MM.1S (cell line): Measurements from ENCODE around the gene AP1G1.
"Not testable (repeated sequence)": the region's sequence is repeated elsewhere in the genome, so short reads cannot be mapped to it uniquely, and the experiment has no call there.

Source experiments
- DNase-seq: peaks from one replicate; pipeline ENCODE4 v3.0.0-alpha.2; 2015
- H2AFZ ChIP-seq: fragments of 300-600 bp; sonication (generic); 2 replicates; pipeline ENCODE4 v1.6.0; 2016; ENCODE audit warnings: antibody characterized with exemption, low read length
- H3F3A ChIP-seq: fragments of 300-600 bp; sonication (generic); 2 replicates; pipeline ENCODE4 v1.6.1; 2016; ENCODE audit warnings: mild to moderate bottlenecking, antibody characterized with exemption, low read length, moderate library complexity, mixed read lengths; ENCODE audit not compliant: insufficient read depth
- H3K27ac ChIP-seq: fragments of 300-600 bp; sonication (generic); 2 replicates; pipeline ENCODE4 v1.5.1; 2016; ENCODE audit warnings: mild to moderate bottlenecking, low read length
- H3K27me3 ChIP-seq: fragments of 300-600 bp; sonication (generic); replicated peaks from 2 replicates; pipeline ENCODE4 v1.6.0; 2016; ENCODE audit warnings: low read length; ENCODE audit not compliant: insufficient read depth
- H3K36me3 ChIP-seq: fragments of 300-600 bp; sonication (generic); replicated peaks from 2 replicates; pipeline ENCODE4 v1.6.1; 2016; ENCODE audit warnings: mild to moderate bottlenecking, low read length, mixed read lengths; ENCODE audit not compliant: insufficient read depth
- H3K4me1 ChIP-seq: fragments of 300-600 bp; sonication (generic); 2 replicates; pipeline ENCODE4 v1.6.1; 2016; ENCODE audit warnings: low read length, mixed read lengths
- H3K4me2 ChIP-seq: fragments of 300-600 bp; sonication (generic); 2 replicates; pipeline ENCODE4 v1.6.0; 2016; ENCODE audit warnings: low read depth, low read length
- H3K4me3 ChIP-seq: fragments of 300-600 bp; sonication (generic); 2 replicates; pipeline ENCODE4 v1.5.1; 2016; ENCODE audit warnings: low read length, mixed read lengths
- H3K79me2 ChIP-seq: fragments of 300-600 bp; sonication (generic); 2 replicates; pipeline ENCODE4 v1.6.1; 2016; ENCODE audit warnings: mixed run types, low read length, mixed read lengths
- H3K9ac ChIP-seq: fragments of 300-600 bp; sonication (generic); 2 replicates; pipeline ENCODE4 v1.6.1; 2016; ENCODE audit warnings: low read length, mixed read lengths
- H3K9me2 ChIP-seq: fragments of 300-600 bp; sonication (generic); replicated peaks from 2 replicates; pipeline ENCODE4 v1.6.1; 2016; ENCODE audit warnings: mild to moderate bottlenecking, low read length, mixed read lengths; ENCODE audit not compliant: insufficient read depth
- H3K9me3 ChIP-seq: fragments of 300-600 bp; sonication (generic); replicated peaks from 2 replicates; pipeline ENCODE4 v1.6.1; 2016; ENCODE audit warnings: mild to moderate bottlenecking, low read length, mixed read lengths; ENCODE audit not compliant: insufficient read depth
- H4K20me1 ChIP-seq: fragments of 300-600 bp; sonication (generic); 2 replicates; pipeline ENCODE4 v1.6.1; 2016; ENCODE audit warnings: mild to moderate bottlenecking, low read length, moderate library complexity, mixed read lengths; ENCODE audit not compliant: insufficient read depth
- EZH2 ChIP-seq: fragments of 300-600 bp; sonication (generic); optimal IDR thresholded peaks from 2 replicates; pipeline ENCODE3; 2017; ENCODE audit warnings: low read depth, mild to moderate bottlenecking, antibody characterized with exemption, low read length, mixed read lengths
- EZH2phosphoT487 ChIP-seq: fragments of 300-600 bp; sonication (generic); IDR thresholded peaks from 2 replicates; pipeline ENCODE4 v1.6.1; 2018; ENCODE audit warnings: antibody characterized with exemption, low read length
- TF ChIP-seq, protein P1 (sequence below): fragments of 300-600 bp; sonication (generic); IDR thresholded peaks from 2 replicates; pipeline ENCODE4 v1.5.1; 2016; ENCODE audit warnings: antibody characterized with exemption, low read length, mixed read lengths

Gene AP1G1

DNA sequence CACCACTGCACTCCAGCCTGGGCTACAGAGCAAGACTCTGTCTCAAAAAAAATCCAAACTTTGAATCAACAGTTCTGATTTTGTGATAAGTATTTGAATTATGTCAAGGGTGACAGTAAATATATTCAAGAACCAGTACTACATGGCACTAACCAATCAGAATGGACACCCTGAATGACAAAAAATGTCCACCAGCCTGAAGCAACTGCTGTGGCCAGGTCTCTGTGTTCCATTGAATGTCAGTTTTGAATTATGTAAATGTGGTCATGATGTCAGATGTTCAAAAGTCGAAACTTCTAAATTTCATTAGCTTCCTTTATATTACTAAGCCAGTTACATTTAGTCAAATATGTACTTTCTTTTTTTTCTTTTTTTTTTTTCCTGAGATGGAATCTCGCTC lies 21.7 kb upstream of the AP1G1 start:
- H3K27me3 ChIP-seq: no peaks in the 10 kb centered on the region
- no peak for DNase-seq
- no peaks in the 10 kb centered on the region for H3F3A ChIP-seq
- H3K9me3 ChIP-seq: no peaks in the 10 kb centered on the region
- H4K20me1 ChIP-seq: no peaks in the 10 kb centered on the region
- H3K9ac ChIP-seq: no peak overlapping the region
- H2AFZ ChIP-seq: no peak overlapping the region
- H3K4me2 ChIP-seq: no peak overlapping the region
- TF ChIP-seq EZH2 (no peak), EZH2phosphoT487 (no peak)
- TF ChIP-seq, protein P1, sequence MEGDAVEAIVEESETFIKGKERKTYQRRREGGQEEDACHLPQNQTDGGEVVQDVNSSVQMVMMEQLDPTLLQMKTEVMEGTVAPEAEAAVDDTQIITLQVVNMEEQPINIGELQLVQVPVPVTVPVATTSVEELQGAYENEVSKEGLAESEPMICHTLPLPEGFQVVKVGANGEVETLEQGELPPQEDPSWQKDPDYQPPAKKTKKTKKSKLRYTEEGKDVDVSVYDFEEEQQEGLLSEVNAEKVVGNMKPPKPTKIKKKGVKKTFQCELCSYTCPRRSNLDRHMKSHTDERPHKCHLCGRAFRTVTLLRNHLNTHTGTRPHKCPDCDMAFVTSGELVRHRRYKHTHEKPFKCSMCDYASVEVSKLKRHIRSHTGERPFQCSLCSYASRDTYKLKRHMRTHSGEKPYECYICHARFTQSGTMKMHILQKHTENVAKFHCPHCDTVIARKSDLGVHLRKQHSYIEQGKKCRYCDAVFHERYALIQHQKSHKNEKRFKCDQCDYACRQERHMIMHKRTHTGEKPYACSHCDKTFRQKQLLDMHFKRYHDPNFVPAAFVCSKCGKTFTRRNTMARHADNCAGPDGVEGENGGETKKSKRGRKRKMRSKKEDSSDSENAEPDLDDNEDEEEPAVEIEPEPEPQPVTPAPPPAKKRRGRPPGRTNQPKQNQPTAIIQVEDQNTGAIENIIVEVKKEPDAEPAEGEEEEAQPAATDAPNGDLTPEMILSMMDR: no peak
- no peak overlapping the region for H3K4me3 ChIP-seq
- H3K79me2 ChIP-seq: no peaks in the 10 kb centered on the region
- no peak overlapping the region for H3K27ac ChIP-seq
- H3K4me1 ChIP-seq: no peaks in the 10 kb centered on the region
- H3K9me2 ChIP-seq: no peaks in the 10 kb centered on the region
- H3K36me3 ChIP-seq: no peaks in the 10 kb centered on the region

DNA sequence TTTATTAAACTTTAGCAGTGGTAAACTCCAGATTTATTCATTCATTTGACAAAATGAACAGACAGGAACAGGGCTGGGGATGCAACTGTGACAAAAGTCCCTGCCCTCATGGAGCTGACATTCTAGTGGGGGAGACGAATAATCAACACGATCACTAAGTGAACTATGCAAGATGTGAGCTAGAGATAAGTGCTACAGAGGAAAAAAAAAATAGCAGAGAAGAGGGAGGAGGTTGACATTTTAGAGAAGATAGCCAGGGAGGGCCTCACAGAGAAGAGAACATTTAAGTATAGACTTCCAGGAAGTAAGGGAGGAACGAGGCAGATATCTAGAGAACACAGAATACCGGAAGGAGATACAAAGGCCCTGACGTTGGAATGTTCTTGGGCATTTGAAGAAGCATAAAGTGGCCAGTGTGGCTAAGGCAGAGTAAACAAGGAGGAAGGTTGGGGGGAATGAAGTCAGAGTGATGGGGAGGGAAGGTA lies 17.9 kb upstream of the AP1G1 start:
- no peaks in the 10 kb centered on the region for H3K79me2 ChIP-seq
- no peak for TF ChIP-seq EZH2phosphoT487
- H3K27me3 ChIP-seq: no peaks in the 10 kb centered on the region
- no peaks in the 10 kb centered on the region for H3K36me3 ChIP-seq
- DNase-seq: no peak
- no peak overlapping the region for H3K4me3 ChIP-seq
- H3F3A ChIP-seq: no peaks in the 10 kb centered on the region
- H3K9me3 ChIP-seq: no peaks in the 10 kb centered on the region
- H3K4me1 ChIP-seq: no peaks in the 10 kb centered on the region
- no peak overlapping the region for H3K9ac ChIP-seq
- H3K27ac ChIP-seq: no peak overlapping the region
- H2AFZ ChIP-seq: no peak overlapping the region
- no peaks in the 10 kb centered on the region for H3K9me2 ChIP-seq
- H4K20me1 ChIP-seq: no peaks in the 10 kb centered on the region
- no peak overlapping the region for H3K4me2 ChIP-seq

DNA sequence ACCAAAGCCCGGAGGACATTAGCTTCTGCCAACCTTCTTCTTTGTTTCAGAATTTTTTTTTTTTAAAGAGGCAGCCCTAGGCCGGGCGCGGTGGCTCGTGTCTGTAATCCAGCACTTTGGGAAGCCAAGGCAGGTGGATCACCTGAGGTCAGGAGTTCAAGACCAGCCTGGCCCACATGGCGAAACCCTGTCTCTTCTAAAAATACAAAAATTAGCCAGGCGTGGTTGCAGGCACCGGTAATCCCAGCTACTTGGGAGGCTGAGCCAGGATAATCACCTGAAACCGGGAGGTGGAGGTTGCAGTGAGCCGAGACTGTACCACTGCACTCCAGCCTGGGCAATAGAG lies 8.5 kb upstream of the AP1G1 start:
- DNase-seq: not testable (repeated sequence)
- H3K4me2 ChIP-seq: peak overlapping the region; percentile 75
- H2AFZ ChIP-seq: 0 out of 2 replicates have a peak overlapping the region, but pooled peaks have one; percentile 13

DNA sequence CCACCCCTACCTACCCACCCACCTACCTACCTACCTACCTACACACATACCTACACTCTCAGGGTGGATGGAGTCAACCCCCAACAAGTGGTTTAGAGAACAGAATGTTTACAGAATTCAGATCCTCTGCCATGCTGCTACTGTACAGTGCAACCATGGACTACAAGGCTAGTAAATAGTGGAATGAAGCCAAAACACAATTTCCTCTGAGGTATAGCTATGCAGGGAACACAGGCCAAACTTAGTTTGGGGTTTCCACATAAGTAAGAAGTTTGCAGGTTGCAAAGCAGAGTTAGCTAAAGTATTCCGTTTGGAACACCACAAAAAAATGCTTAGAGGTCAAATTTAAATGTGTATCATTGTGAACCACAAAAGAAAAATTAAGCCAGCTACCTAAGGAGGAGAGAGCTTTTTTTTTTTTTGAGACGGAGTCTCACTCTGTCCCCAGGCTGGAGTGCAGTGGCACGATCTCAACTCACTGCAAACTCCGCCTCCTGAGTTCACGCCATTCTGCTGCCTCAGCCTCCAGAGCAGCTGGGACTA lies 2.7 kb upstream of the AP1G1 start:
- H3K9ac ChIP-seq: no peak overlapping the region
- no peak overlapping the region for H2AFZ ChIP-seq
- H3K27me3 ChIP-seq: no peaks in the 10 kb centered on the region
- no peaks in the 10 kb centered on the region for H3K9me3 ChIP-seq
- H3K9me2 ChIP-seq: no peaks in the 10 kb centered on the region
- DNase-seq: no peak
- H3K79me2 ChIP-seq: peaks cover 35% of the 10 kb centered on the region
- no peaks in the 10 kb centered on the region; the same call in 1 of the 2 replicates for H3K36me3 ChIP-seq
- H4K20me1 ChIP-seq: no peaks in the 10 kb centered on the region
- peaks cover 39% of the 10 kb centered on the region for H3F3A ChIP-seq
- TF ChIP-seq EZH2phosphoT487: no peak
- H3K4me2 ChIP-seq: no peak overlapping the region
- peaks cover 9% of the 10 kb centered on the region; the same call in 1 of the 2 replicates for H3K4me1 ChIP-seq
- no peak overlapping the region for H3K27ac ChIP-seq
- H3K4me3 ChIP-seq: no peak overlapping the region

More for the DNA sequence above, 8.5 kb upstream of the AP1G1 start:
- Histone ChIP-seq H3K27ac (peak overlapping the region; percentile 94), H3K9ac (peak overlapping the region; percentile 70), H3F3A (peaks cover 28% of the 10 kb centered on the region), H3K4me3 (peak overlapping the region; percentile 35)
- H3K9me2 ChIP-seq, H3K79me2 ChIP-seq, H3K9me3 ChIP-seq, H3K4me1 ChIP-seq, H4K20me1 ChIP-seq, H3K36me3 ChIP-seq, H3K27me3 ChIP-seq: not testable (repeated sequence)

DNA sequence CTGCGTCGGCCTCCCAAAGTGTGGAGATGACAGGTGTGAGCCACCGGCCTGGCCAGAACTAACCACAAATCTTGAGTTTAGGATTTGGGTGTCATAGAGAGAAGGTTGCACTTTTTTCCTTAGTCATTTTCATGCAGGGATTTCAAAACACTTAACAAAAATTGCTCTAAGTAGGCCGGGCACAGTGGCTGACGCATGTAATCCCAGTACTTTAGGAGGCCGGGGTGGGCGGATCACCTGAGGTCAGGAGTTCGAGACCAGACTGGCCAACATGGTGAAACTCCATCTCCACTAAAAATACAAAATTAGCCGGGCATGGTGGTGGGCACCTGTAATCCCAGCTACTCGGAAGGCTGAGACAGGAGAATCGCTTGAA lies 1.5 kb upstream of the AP1G1 start:
- H3K4me3 ChIP-seq: peak overlapping the region; percentile 80
- H3K79me2 ChIP-seq: peaks cover 47% of the 10 kb centered on the region
- peak overlapping the region; percentile 100; the same call in 1 of the 2 replicates for H3K27ac ChIP-seq
- not testable (repeated sequence) for H3K9me2 ChIP-seq, H3K9me3 ChIP-seq, DNase-seq, H4K20me1 ChIP-seq, H3K4me1 ChIP-seq, H3K27me3 ChIP-seq, H3K36me3 ChIP-seq
- peaks cover 29% of the 10 kb centered on the region for H3F3A ChIP-seq
- H3K4me2 ChIP-seq: peak overlapping the region; percentile 65; the same call in 1 of the 2 replicates
- peak overlapping the region; percentile 83; the same call in 1 of the 2 replicates for H3K9ac ChIP-seq
- H2AFZ ChIP-seq: peak overlapping the region; percentile 13; the same call in 1 of the 2 replicates
